ENCODE measurements around the gene FSD1L. TPM values are rescaled to one million over a fixed set of nuclear protein-coding genes. Genes with fewer than 3 reads are reported as not detected.

FSD1L gene
- total and polyA plus RNA-seq, 2 of the 13 experiments (the other 11 are each of a cell fraction or from before 2014, with no cell fraction given) = 4.1 to 5.1 TPM

- TF ChIP-seq ZNF512 (CRISPR knock-in tag; IDR thresholded peaks at IDR 0.05) (no peak), CC2D1A (CRISPR knock-in tag; IDR thresholded peaks at IDR 0.05) (no peak), SNRNP70 (IDR thresholded peaks at IDR 0.05; ENCODE audit: low read depth, low read length) (no peak), HOMEZ (CRISPR knock-in tag; IDR thresholded peaks at IDR 0.05; ENCODE audit: low read depth) (peak; percentile 96), ZFP41 (CRISPR knock-in tag; IDR thresholded peaks at IDR 0.05; ENCODE audit: borderline replicate concordance) (no peak), DMTF1 (CRISPR knock-in tag; IDR thresholded peaks at IDR 0.05) (no peak), ZBED4 (CRISPR knock-in tag; IDR thresholded peaks at IDR 0.05; ENCODE audit: borderline replicate concordance) (peak; percentile 62; the same call in 1 of the 2 replicates), ZNF281 (CRISPR knock-in tag; IDR thresholded peaks at IDR 0.05; ENCODE audit: borderline replicate concordance) (no peak), DMAP1 (CRISPR knock-in tag; IDR thresholded peaks at IDR 0.05) (no peak), ARID3A (IDR thresholded peaks at IDR 0.05; ENCODE audit: low read depth, low read length) (peak; percentile 57), ZNF136 (CRISPR knock-in tag; IDR thresholded peaks at IDR 0.05; ENCODE audit: low read depth) (no peak; the same call in 1 of the 2 replicates)
Observed at GRCh38 chr9:105418588-105419500, 29.0 kb upstream of the FSD1L start (continued).

All from HepG2 (cell line).